Neural progenitor cell (in vitro differentiated cells): ENCODE measurements around the gene CBX8.
A peak's percentile ranks its signal among the peaks of the same experiment; 100 is the strongest.

ENCODE experiments used
- EZH2 ChIP-seq: fragments of 200-600 bp; sonication (generic); IDR thresholded peaks from 2 replicates; pipeline ENCODE4 v1.6.1; 2017; ENCODE audit warnings: antibody characterized with exemption, mild to moderate bottlenecking, moderate library complexity
- TF ChIP-seq, protein P1 (sequence below): fragments of 200-600 bp; sonication (generic); IDR thresholded peaks from 2 replicates; pipeline ENCODE4 v1.5.1; 2017; ENCODE audit warnings: antibody characterized with exemption, mild to moderate bottlenecking

DNA sequence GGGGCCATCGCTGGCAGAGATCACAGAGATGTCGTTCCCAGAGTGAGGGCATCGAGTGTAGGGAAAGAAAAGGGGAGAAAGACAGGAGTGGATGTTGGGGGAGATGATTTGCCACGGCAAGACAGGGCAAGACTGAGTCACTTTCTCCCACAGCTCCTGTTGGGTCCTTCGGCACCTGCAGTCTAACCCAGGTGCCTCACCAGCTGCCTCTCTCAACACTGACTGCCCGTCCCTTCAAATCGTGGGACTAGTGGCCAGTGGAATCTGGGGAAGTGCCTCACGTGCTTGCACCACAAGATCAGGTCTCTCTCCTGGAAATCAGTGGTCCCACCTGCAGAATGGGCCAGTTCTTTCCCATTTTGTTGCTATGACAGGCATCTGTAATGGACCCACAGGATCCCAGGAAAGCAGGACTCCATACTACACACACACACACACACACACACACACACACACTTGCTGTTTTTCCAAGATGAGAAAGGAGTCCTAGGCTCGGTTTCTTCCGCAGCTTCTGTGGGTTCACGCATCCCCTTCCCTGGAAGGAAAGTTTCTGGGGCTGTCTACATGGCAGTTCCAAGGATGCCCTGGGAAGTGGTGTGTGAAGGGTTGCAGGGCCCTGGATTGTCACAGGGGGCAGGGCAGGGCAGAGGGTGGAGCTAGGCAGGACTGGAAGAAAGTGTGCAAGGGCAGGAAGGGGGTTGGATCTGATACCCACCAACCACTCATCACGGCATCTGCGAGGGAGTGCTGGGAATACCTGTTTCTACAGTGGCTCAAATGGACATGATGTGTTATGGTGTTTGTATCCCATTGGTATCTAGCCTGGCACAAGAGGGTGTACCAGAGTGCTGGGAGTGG lies 10.2 kb upstream of the CBX8 start:
- TF ChIP-seq, protein P1, sequence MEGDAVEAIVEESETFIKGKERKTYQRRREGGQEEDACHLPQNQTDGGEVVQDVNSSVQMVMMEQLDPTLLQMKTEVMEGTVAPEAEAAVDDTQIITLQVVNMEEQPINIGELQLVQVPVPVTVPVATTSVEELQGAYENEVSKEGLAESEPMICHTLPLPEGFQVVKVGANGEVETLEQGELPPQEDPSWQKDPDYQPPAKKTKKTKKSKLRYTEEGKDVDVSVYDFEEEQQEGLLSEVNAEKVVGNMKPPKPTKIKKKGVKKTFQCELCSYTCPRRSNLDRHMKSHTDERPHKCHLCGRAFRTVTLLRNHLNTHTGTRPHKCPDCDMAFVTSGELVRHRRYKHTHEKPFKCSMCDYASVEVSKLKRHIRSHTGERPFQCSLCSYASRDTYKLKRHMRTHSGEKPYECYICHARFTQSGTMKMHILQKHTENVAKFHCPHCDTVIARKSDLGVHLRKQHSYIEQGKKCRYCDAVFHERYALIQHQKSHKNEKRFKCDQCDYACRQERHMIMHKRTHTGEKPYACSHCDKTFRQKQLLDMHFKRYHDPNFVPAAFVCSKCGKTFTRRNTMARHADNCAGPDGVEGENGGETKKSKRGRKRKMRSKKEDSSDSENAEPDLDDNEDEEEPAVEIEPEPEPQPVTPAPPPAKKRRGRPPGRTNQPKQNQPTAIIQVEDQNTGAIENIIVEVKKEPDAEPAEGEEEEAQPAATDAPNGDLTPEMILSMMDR, result peak; percentile 13
- TF ChIP-seq EZH2, result no peak
